HepG2 (cell line): Measurements from ENCODE around the gene NFE2L2. TPM values are rescaled to one million over a fixed set of nuclear protein-coding genes. Genes with fewer than 3 reads are reported as not detected.

ENCODE experiments used
- AHR ChIP-seq: IDR thresholded peaks from 2 replicates; pipeline ENCODE4 v1.6.1; 2018; ENCODE audit warnings: missing genetic modification reagents, missing compliant biosample characterization
- GPN1 ChIP-seq: sonication (generic); formaldehyde crosslinking; IDR thresholded peaks from 2 replicates; pipeline ENCODE4 v1.5.1; 2020; ENCODE audit warnings: missing genetic modification reagents, borderline replicate concordance
- NRL ChIP-seq: sonication (generic); formaldehyde crosslinking; IDR thresholded peaks from 2 replicates; pipeline ENCODE4 v1.5.0; 2020; ENCODE audit warnings: missing genetic modification reagents, mild to moderate bottlenecking, moderate library complexity, borderline replicate concordance
- PAF1 ChIP-seq: IDR thresholded peaks from 2 replicates; pipeline ENCODE4 v1.6.1; 2016; ENCODE audit warnings: missing genetic modification reagents, missing compliant biosample characterization
- PAWR ChIP-seq: sonication (generic); formaldehyde crosslinking; IDR thresholded peaks from 2 replicates; pipeline ENCODE4 v1.4.0; 2020; ENCODE audit warnings: missing genetic modification reagents, mild to moderate bottlenecking, borderline replicate concordance
- SNAI1 ChIP-seq: sonication (generic); formaldehyde crosslinking; IDR thresholded peaks from 2 replicates; pipeline ENCODE4 v1.5.0; 2020; ENCODE audit warnings: mild to moderate bottlenecking, missing genetic modification reagents, borderline replicate concordance
- SRSF9 ChIP-seq: fragments of 200-400 bp; formaldehyde crosslinking; IDR thresholded peaks from 2 replicates; pipeline ENCODE4 v1.6.1; 2018; ENCODE audit warnings: borderline replicate concordance, mild to moderate bottlenecking, low read depth, low read length; ENCODE audit not compliant: insufficient read depth, poor library complexity, severe bottlenecking
- SRY ChIP-seq: sonication (generic); formaldehyde crosslinking; IDR thresholded peaks from 2 replicates; pipeline ENCODE4 v1.8.0; 2022; ENCODE audit warnings: mild to moderate bottlenecking, missing genetic modification reagents
- TAF1 ChIP-seq: sonication (generic); formaldehyde crosslinking; IDR thresholded peaks from 2 replicates; pipeline ENCODE4 v1.4.0; 2020; ENCODE audit warnings: missing genetic modification reagents
- TARDBP ChIP-seq: sonication (generic); formaldehyde crosslinking; IDR thresholded peaks from 2 replicates; pipeline ENCODE4 v1.8.0; 2022; ENCODE audit warnings: mild to moderate bottlenecking, missing genetic modification reagents
- ZFP82 ChIP-seq: sonication (generic); formaldehyde crosslinking; IDR thresholded peaks from 2 replicates; pipeline ENCODE4 v1.5.1; 2020; ENCODE audit warnings: mild to moderate bottlenecking, missing genetic modification reagents, borderline replicate concordance
- ZNF101 ChIP-seq: sonication (generic); formaldehyde crosslinking; IDR thresholded peaks from 2 replicates; pipeline ENCODE4 v1.4.0; 2020; ENCODE audit warnings: mild to moderate bottlenecking, low read depth, missing genetic modification reagents, borderline replicate concordance
- ZNF329 ChIP-seq: sonication (generic); formaldehyde crosslinking; IDR thresholded peaks from 2 replicates; pipeline ENCODE4 v1.9.0; 2021; ENCODE audit warnings: low read depth, mild to moderate bottlenecking, missing genetic modification reagents
- ZNF460 ChIP-seq: sonication (generic); formaldehyde crosslinking; IDR thresholded peaks from 2 replicates; pipeline ENCODE4 v1.5.1; 2020; ENCODE audit warnings: missing genetic modification reagents, mild to moderate bottlenecking, borderline replicate concordance
- ZNF546 ChIP-seq: sonication (generic); formaldehyde crosslinking; conservative IDR thresholded peaks from 2 replicates; pipeline ENCODE4 v1.8.1; 2023; ENCODE audit warnings: mild to moderate bottlenecking, missing genetic modification reagents
- ZNF557 ChIP-seq: sonication (generic); formaldehyde crosslinking; IDR thresholded peaks from 2 replicates; pipeline ENCODE4 v1.4.0; 2020; ENCODE audit warnings: missing genetic modification reagents
- ZNF619 ChIP-seq: sonication (generic); formaldehyde crosslinking; IDR thresholded peaks from 2 replicates; pipeline ENCODE4 v1.4.0; 2020; ENCODE audit warnings: mild to moderate bottlenecking, missing genetic modification reagents
- ZNF7 ChIP-seq: IDR thresholded peaks from 2 replicates; pipeline ENCODE4 v1.6.1; 2016; ENCODE audit warnings: missing biosample characterization, missing genetic modification reagents
- ZNF709 ChIP-seq: sonication (generic); formaldehyde crosslinking; IDR thresholded peaks from 2 replicates; pipeline ENCODE4 v1.5.0; 2020; ENCODE audit warnings: mild to moderate bottlenecking, missing genetic modification reagents
- ZNF768 ChIP-seq: sonication (generic); formaldehyde crosslinking; IDR thresholded peaks from 2 replicates; pipeline ENCODE4 v1.4.0; 2020; ENCODE audit warnings: missing genetic modification reagents
- ZNF780A ChIP-seq: sonication (generic); formaldehyde crosslinking; IDR thresholded peaks from 2 replicates; pipeline ENCODE4 v1.8.0; 2022; ENCODE audit warnings: mild to moderate bottlenecking, missing genetic modification reagents, moderate library complexity
- polyA plus RNA-seq, 8 experiments: library from polyadenylated mRNA; depleted of rRNA in 3 of 8; stranded (reverse) in 7 of 8; unstranded in 1 of 8; fragments of >200 nt; fragmentation: Illumina TruSeq in 4 of 8; extraction: Trizol in 4 of 8; gene quantifications; 2 replicates each; pipeline versions ENCODE4 v1.2.1 to v1.2.3, GENCODE V29; 2011 to 2016; ENCODE audit warnings: low read depth in 4 of 8, missing spikeins in 1 of 8, mixed read lengths in 1 of 8; ENCODE audit not compliant: insufficient read depth in 1 of 8
- total RNA-seq, 5 experiments: library from RNA; depleted of rRNA; stranded (reverse); fragments of >200 nt; fragmentation: Illumina TruSeq; extraction: Trizol; gene quantifications; 2 replicates each; pipeline ENCODE4 v1.2.3, GENCODE V29; 2016; ENCODE audit warnings: low read depth in 1 of 5
- TF ChIP-seq, protein P1 (sequence below): sonication (generic); formaldehyde crosslinking; IDR thresholded peaks from 2 replicates; pipeline ENCODE4 v1.4.0; 2020; ENCODE audit warnings: missing genetic modification reagents
- TF ChIP-seq, protein P2 (sequence below): fragments of 450-650 bp; IDR thresholded peaks from 2 replicates; pipeline ENCODE4 v1.6.1; 2017
- TF ChIP-seq, protein P3 (sequence below): sonication (generic); formaldehyde crosslinking; IDR thresholded peaks from 2 replicates; pipeline ENCODE4 v1.8.0; 2022; ENCODE audit warnings: mild to moderate bottlenecking, missing genetic modification reagents, borderline replicate concordance
- TF ChIP-seq, protein P4 (sequence below): sonication (generic); formaldehyde crosslinking; IDR thresholded peaks from 2 replicates; pipeline ENCODE4 v1.8.1; 2022; ENCODE audit warnings: low read depth, mild to moderate bottlenecking, missing genetic modification reagents

NFE2L2 gene
- total and polyA plus RNA-seq, 2 of the 13 experiments (the other 11 are each of a cell fraction or from before 2014, with no cell fraction given), result 84.6 to 215 TPM

- TF ChIP-seq ZNF768 (CRISPR knock-in tag) (peak; percentile 41; the same call in 1 of the 2 replicates), SRSF9 (no peak), PAWR (CRISPR knock-in tag) (no peak), ZNF709 (no peak), ZNF557 (no peak), ZFP82 (no peak; the same call in none of the 2 replicates), NRL (no peak), ZNF329 (no peak), ZNF619 (no peak), ZNF101 (CRISPR knock-in tag) (no peak), ZNF780A (CRISPR knock-in tag) (no peak; the same call in 1 of the 2 replicates), ZNF7 (no peak), GPN1 (CRISPR knock-in tag) (peak; percentile 37; the same call in 1 of the 2 replicates), PAF1 (CRISPR knock-in tag) (no peak), AHR (CRISPR knock-in tag) (peak; percentile 38; the same call in 1 of the 2 replicates), TARDBP (CRISPR knock-in tag) (no peak), ZNF460 (CRISPR knock-in tag) (no peak), TAF1 (CRISPR knock-in tag) (peak; percentile 28; the same call in 1 of the 2 replicates), ZNF546 (CRISPR knock-in tag) (no peak), SNAI1 (CRISPR knock-in tag) (no peak; the same call in 1 of the 2 replicates), SRY (no peak)
- TF ChIP-seq, protein P1, sequence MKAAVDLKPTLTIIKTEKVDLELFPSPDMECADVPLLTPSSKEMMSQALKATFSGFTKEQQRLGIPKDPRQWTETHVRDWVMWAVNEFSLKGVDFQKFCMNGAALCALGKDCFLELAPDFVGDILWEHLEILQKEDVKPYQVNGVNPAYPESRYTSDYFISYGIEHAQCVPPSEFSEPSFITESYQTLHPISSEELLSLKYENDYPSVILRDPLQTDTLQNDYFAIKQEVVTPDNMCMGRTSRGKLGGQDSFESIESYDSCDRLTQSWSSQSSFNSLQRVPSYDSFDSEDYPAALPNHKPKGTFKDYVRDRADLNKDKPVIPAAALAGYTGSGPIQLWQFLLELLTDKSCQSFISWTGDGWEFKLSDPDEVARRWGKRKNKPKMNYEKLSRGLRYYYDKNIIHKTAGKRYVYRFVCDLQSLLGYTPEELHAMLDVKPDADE (CRISPR knock-in tag), result 0 out of 2 replicates have a peak, but pooled peaks have one; percentile 60
- TF ChIP-seq, protein P2, sequence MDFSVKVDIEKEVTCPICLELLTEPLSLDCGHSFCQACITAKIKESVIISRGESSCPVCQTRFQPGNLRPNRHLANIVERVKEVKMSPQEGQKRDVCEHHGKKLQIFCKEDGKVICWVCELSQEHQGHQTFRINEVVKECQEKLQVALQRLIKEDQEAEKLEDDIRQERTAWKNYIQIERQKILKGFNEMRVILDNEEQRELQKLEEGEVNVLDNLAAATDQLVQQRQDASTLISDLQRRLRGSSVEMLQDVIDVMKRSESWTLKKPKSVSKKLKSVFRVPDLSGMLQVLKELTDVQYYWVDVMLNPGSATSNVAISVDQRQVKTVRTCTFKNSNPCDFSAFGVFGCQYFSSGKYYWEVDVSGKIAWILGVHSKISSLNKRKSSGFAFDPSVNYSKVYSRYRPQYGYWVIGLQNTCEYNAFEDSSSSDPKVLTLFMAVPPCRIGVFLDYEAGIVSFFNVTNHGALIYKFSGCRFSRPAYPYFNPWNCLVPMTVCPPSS, result no peak
- TF ChIP-seq, protein P3, sequence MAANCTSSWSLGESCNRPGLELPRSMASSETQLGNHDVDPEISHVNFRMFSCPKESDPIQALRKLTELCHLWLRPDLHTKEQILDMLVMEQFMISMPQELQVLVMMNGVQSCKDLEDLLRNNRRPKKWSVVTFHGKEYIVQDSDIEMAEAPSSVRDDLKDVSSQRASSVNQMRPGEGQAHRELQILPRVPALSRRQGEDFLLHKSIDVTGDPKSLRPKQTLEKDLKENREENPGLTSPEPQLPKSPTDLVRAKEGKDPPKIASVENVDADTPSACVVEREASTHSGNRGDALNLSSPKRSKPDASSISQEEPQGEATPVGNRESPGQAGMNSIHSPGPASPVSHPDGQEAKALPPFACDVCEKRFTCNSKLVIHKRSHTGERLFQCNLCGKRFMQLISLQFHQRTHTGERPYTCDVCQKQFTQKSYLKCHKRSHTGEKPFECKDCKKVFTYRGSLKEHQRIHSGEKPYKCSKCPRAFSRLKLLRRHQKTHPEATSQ (CRISPR knock-in tag), result peak; percentile 17; the same call in 1 of the 2 replicates
- TF ChIP-seq, protein P4, sequence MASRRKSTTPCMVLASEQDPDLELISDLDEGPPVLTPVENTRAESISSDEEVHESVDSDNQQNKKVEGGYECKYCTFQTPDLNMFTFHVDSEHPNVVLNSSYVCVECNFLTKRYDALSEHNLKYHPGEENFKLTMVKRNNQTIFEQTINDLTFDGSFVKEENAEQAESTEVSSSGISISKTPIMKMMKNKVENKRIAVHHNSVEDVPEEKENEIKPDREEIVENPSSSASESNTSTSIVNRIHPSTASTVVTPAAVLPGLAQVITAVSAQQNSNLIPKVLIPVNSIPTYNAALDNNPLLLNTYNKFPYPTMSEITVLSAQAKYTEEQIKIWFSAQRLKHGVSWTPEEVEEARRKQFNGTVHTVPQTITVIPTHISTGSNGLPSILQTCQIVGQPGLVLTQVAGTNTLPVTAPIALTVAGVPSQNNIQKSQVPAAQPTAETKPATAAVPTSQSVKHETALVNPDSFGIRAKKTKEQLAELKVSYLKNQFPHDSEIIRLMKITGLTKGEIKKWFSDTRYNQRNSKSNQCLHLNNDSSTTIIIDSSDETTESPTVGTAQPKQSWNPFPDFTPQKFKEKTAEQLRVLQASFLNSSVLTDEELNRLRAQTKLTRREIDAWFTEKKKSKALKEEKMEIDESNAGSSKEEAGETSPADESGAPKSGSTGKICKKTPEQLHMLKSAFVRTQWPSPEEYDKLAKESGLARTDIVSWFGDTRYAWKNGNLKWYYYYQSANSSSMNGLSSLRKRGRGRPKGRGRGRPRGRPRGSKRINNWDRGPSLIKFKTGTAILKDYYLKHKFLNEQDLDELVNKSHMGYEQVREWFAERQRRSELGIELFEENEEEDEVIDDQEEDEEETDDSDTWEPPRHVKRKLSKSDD (CRISPR knock-in tag), result peak; percentile 12; the same call in 1 of the 2 replicates
These were observed 276 bp downstream of the NFE2L2 start (continued) for GRCh38 chr2:177264209-177264692.
